Activated gamma-delta T cell treated with Interleukin-2 at 50 U/mL for 16 hours (primary cell): ENCODE measurements around the gene ACADS.
"Not testable (repeated sequence)": the region's sequence is repeated elsewhere in the genome, so short reads cannot be mapped to it uniquely, and the experiment has no call there.

Experiments used
- DNase-seq: peaks from one replicate; pipeline ENCODE4 v3.0.0-alpha.2; 2020

Gene ACADS

DNA sequence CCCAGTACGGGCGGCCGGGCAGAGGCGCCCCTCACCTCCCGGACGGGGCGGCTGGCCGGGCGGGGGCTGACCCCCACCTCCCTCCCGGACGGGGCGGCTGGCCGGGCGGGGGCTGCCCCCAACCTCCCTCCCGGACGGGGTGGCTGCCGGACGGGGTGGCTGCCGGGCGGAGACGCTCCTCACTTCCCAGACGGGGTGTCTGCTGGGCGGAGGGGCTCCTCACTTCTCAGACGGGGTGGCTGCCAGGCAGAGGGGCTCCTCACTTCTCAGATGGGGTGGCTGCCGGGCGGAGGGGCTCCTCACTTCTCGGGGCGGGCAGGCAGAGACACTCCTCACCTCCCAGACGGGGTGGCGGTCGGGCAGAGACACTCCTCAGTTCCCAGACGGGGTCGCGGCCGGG, 6.6 kb downstream of the ACADS start:
- DNase-seq: not testable (repeated sequence)

DNA sequence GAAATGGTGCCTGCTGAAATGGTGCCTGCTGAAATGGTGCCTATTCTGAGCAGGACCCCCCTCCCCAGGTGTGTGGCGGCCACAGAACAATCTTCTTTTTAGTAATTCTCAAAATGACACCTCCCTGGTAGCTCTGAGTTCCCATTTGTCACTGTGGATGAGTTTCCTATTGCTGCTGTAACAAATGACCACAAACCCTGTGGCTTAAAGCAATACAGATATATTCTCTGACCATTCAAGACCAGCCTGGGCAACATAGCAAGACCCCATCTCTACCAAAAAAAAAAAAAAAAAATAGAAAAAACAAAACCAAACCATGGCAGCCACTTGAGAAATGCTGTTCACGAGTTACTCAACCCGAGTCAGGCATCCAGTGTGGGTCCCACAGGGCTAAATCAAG, 7.9 kb downstream of the ACADS start:
- no peak for DNase-seq

DNA sequence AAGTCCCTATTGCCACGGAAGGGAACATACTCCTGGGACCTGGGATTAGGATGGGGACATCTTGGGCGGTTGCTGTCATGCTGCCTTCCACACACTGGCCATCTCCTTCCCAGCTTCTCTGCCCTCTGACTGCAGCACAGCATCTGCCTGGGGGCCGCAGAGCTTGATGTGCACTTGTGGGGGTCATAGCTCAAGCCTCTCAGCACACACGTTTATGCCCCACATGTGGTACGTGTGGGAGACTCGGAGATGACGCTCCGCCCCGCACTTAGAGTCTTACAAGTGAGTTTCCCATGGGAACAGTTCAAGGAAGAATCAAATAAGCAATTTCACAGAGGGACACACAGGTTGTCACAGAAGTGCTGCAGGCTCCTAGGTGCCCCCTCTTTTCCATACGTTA, 8.6 kb downstream of the ACADS start:
- no peak for DNase-seq

DNA sequence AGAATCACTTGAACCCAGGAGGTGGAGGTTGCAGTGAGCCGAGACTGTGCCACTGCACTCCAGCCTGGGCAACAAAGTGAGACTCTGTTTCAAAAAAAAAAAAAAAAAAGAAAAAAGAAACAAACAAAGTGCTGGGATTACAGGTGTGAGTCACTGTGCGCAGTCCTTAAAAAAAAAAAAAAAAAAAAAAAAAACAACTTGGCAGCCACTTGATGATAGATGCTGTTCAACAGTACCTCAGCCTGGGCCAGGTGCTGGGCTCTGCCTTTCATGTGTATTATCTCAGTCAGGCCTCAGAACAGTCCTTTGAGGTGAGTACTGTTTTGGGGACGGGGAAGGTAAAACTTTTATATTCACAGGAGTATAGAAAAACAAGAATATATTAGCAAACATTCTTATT, 9.6 kb downstream of the ACADS start:
- no peak for DNase-seq

DNA sequence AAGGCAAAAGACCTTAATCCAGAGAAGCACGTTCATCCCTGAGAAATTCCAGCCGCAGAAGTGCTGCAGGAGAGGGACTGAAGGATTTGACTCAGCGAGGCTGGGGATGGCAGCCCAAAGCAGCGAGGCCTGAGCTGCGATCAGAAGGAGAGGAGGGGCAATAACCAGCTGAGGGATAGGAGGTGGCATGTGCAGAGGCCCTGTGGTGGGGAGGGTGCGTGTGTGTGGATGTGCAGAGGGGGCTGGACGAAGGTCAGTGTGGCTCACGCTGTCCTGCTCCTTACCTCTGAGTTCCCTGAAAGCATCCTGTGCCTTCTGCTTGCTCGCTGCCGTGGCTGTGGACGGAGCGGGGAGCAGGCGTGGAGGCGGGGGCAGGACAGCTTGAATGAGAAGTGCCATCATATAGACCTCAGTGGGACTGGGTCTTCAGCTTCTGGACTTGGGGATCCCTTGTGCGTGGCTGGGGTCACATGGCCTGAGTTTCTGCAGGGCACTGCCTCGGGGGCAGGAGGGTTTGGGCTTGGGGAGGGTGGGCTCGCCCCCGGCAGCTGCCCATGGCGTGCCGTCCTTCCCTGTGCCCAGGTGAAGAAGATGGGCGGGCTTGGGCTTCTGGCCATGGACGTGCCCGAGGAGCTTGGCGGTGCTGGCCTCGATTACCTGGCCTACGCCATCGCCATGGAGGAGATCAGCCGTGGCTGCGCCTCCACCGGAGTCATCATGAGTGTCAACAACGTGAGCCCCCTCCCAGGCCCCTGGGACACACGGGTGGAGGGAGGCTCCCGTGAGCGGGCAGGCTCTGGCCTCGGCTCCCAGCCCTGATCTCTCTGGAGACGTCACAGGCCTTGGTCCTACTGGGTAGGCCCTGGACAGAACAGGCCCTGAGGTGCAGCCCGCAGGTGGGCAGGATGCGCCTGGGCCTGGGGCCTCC, 11.0 kb downstream of the ACADS start:
- DNase-seq: no peak

DNA sequence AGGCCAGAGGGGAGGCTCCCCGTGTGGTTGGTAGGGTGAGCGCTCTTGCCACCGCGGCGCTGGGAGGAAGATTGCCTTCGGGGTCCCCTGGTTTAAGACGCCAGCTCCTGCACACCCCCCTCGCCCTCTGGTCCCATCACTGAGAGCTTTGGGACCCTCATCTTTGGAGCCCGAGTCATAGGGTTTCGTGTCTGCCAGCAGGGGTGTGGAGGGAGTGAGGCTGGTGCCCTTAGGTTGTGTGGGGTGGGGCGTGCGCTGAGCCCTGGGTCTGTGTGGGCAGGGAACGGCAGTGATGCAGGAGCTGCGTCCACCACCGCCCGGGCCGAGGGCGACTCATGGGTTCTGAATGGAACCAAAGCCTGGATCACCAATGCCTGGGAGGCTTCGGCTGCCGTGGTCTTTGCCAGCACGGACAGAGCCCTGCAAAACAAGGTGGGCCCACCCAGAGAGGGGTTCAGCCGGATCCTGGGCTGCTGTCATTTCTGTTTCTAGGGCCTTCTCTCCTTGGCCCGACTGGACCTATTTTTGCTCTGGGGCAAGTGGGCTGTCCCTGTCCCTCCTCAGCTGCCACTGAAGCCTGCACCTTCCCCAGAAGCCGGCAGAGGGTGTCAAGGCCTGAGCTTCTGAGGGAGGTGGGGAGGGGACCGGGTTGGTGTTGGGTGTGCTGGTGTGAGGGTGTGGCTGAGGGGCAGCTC, 12.1 kb downstream of the ACADS start:
- DNase-seq: no peak

DNA sequence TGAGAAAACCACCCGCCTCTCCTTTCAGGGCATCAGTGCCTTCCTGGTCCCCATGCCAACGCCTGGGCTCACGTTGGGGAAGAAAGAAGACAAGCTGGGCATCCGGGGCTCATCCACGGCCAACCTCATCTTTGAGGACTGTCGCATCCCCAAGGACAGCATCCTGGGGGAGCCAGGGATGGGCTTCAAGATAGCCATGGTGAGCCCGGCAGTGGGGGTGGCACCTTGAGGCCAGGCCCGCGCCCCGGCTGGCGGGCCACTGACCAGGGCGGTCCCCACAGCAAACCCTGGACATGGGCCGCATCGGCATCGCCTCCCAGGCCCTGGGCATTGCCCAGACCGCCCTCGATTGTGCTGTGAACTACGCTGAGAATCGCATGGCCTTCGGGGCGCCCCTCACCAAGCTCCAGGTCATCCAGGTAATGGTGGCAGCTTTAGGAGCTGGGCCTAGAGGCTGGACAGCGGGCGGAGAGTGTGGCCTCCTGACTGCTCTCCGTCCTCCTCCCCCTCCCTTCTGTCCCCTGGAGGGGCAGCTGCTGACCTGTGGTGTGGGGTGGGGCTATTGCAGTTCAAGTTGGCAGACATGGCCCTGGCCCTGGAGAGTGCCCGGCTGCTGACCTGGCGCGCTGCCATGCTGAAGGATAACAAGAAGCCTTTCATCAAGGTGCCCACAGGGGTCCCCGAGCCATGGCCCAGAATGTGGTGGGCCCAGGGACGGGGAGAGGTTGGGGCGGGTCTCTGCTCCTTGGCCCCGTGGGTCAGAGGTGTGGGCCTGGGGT, 12.8 kb downstream of the ACADS start:
- no peak for DNase-seq

DNA sequence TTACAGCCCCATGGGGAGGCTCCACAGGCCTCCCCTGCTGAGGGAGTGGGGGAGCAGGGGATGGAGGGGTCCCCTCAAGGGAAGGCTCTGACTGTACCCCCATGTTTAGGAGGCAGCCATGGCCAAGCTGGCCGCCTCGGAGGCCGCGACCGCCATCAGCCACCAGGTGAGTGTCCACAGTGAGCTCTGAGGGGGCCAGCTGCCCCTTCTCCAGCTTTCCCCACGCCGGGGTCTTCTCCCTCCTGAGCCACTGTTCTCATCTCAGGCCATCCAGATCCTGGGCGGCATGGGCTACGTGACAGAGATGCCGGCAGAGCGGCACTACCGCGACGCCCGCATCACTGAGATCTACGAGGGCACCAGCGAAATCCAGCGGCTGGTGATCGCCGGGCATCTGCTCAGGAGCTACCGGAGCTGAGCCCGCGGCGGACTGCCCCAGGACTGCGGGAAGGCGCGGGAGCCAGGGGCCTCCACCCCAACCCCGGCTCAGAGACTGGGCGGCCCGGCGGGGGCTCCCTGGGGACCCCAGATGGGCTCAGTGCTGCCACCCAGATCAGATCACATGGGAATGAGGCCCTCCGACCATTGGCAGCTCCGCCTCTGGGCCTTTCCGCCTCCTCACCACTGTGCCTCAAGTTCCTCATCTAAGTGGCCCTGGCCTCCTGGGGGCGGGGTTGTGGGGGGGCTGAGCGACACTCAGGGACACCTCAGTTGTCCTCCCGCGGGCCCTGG, 13.6 kb downstream of the ACADS start:
- no peak for DNase-seq

DNA sequence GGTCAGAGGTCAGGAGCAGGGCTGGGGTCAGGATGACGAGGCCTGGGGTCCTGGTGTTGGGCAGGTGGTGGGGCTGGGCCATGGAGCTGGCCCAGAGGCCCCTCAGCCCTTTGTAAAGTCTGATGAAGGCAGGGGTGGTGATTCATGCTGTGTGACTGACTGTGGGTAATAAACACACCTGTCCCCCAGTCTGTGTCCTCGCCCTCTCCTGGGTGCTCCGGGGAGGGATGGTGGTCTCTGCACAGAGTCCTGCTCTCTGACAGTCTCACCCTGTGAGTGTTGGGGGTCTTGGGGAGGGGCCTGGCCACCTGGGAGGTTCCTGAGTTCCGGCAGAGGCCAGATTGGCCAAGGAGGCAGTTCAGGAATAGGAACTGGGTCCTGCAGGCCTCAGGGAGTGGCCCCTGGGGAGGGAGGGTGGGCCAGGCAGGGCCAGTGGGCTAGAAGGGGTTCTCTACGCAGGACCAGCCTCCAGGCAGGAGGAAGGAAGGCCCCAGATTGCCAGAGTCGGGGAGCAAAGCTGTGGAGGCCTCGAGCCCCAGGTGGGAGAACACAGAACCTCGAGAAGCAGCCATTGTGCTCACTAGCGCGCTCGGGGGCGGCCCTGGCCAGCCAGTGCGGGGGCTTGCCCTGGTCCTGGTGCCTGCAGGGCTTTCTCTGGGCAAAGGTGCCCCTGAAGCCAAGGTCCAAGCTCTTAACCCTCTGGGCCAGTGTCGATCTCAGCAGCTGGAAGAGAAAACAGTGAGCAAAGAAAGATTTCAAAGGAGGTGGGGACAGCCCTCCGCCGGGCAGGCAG, 14.4 kb downstream of the ACADS start:
- DNase-seq: no peak

DNA sequence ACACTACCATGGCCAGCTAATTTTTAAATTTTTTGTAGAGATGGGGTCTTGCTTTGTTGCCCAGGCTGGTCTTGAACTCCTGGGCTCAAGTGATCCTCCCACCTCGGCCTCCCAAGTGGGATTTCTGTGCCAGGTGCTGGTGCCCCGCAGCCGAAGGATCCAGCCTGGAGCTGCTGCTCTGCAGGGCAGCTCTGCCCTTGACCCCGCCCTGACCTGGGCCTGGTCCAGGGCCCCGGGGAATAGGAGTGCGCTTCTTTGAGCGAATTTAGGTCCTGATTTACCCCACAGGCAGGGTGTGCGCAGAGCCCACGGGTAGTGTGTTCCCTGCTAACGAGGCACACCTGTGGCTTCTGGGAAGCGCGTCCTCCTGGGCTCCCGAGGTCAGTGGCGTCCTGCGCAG, 15.2 kb downstream of the ACADS start:
- DNase-seq: no peak

DNA sequence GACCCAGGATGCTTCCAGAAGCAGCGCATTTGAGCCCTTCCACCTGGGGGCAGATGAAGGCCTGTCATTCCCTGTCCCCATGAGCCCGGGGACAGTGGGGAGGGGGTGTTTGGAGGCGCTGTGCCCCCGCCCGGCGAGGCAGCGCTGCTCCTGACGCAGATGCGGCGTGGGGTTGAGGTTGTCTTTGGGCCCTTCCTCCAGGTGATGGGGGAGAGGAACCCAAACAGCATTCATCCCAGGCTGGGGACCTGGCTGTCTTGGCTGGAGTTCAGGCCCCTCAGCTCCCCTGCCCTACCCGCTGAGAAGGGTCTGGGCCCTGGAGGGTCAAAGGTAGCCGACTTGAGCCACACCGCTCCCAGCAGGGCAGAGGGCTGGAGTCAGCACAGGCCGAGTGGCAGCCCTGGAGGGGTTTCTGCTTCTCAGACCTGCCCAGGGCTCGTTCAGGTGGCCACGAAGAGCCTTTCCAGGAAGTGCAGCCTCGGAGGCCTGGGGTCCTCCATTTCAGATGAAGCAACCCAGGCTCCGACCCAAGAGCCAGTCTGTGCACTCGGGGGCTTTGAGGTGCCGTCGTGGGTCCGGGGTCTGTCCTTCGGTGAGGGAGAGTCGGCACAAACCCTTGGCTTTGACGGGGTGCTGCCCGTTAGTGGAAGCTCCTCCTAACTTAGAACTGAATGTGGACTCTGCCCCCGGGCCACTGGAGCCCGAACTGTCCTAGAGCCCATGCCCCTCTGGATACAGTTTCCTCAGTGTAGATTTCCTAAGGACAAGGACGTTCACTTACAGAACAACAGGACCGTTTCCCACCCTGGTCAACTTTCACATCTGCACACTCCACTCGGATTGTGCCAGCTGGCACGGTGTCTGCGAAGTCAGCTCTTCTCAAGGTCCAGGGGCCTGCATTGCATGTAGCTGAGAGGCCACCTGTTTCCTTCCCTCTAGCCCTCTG, 16.1 kb downstream of the ACADS start:
- DNase-seq: no peak

DNA sequence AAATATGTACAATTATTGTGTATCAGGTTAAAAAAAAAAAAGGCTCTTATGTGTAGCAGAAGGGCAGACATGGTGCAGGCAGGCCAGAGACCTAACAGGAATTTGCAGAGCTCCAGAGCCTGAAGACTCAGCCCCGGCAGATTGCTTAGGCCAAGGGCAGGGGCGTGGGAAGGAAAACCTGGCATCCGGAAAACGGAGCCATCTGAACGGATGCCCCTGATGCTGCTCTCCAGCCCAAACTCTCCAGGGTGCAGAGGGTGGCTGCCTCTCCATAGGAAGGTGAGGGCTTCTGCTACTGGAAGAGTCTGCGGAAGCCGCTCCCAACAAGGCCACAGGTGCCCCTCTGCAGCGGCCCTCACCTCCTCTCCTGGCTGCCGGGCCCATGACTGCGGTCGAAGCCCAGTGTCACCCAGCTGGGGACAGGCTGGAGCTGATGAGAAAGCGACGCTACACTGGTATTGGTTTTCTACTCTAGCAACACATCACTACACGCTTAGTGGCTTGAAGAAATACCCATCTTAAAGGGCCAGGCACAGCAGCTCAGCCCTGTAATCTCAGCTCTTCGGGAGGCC, 19.4 kb downstream of the ACADS start:
- DNase-seq: no peak

DNA sequence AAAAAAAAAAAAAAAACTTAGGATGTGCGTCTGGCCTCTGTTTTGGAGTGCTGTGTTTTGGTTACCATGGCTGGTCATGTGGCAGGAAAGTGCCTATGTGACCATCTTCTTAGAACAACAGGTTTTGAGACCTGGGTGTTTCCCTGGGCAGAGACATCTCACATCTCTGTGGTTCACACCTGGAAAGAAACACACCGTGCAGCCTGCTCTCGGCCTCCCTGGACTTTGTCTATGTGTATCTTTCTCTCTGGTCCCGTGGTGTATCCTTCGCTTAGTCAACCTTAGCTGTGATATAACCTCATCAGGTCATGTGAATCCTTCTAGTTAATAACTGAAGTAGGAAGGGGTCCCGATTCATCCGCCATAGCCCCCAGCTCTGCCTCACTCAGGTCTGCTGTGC, 22.6 kb downstream of the ACADS start:
- no peak for DNase-seq

DNA sequence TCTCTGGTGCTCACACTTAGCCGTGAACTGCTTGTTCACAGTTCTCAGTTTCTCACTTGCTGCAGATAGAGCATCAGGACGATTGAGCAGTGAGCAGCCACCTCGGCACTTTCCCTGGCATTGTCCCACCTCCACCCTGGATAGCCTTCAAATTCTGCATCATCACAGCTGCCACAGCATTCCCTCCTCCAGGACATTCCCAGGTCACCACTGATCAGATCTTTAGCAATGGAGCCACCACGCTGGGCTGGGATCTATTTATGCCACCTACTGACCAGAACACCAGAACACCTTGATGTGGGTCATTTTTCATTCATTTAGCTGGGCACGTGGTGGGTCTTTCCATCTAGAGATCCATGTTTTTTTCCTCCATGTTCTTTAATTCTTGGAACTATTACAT, 23.6 kb downstream of the ACADS start:
- DNase-seq: no peak

DNA sequence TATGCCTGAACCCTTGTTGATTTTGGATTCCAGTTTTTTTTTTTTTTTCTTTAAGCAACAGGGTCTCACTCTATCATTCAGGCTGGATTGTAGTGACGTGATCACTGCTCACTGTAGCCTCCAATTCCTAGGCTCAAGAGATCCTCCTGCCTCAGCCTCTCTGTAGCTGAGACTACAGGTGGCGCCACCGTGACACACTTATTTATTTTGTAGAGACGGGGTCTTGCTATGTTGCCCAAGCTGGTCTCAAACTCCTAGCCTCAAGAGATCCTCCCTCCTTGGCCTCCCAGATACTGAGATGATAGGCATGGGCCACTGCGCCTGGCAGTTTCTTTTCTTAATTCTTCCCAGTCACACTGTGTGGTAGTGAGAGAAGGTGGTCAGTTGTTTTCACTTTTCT, 25.2 kb downstream of the ACADS start:
- no peak for DNase-seq

DNA sequence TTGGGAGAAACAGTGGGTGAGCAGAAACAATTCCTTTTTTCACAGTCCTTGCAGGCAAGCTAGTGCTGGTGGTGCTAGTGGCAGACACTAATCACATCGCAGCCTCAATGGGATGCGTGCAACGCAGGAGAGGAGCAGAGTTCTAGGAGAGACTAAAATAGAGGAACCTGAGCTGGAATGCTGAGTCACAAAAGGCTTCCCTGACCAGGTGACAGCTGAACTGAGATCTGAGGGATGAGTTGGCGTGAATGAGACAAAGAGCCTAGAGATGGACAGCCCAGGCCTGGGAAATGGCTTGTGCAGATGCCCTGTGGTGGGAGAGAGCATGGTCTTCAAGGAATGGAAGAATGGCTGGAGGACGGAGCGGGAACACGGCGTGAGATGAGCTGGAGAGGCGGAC, 25.8 kb downstream of the ACADS start:
- no peak for DNase-seq

DNA sequence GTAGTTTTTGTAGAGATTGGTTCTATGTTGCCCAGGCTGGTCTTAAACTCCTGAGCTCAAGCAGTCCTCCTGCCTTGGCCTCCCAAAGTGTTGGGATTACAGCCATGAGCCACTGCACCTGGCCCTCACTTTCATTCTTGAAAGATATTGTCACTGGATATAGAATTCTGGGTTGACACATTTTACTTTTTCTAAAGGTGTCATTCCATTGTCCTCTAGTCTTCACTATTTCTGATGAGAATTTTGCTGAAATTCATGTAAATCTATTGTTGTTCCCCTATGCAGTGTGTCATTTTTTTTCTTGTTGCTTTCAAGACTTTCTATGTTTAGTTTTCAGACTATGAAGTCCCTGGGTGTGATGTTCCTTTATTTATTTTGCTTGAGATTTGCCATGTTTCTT, 29.2 kb downstream of the ACADS start:
- no peak for DNase-seq

DNA sequence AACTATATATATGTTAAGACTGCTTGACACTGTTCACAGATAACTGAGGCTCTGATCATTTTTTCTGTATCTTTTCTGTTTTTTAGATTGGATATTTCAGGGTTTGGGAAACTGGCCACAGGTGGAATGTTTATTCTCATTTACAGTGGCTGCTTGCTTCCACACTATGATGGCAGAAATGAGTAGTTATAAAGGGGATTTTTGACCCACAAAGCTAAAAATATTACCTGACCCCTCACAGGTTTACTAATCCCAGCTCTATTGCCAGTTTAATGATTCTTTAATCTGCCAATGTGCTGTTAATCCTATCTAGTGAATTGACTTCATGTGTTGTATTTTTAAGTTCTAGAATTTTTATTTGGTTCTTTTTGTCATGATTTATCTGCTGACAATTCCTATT, 29.6 kb downstream of the ACADS start:
- no peak for DNase-seq

DNA sequence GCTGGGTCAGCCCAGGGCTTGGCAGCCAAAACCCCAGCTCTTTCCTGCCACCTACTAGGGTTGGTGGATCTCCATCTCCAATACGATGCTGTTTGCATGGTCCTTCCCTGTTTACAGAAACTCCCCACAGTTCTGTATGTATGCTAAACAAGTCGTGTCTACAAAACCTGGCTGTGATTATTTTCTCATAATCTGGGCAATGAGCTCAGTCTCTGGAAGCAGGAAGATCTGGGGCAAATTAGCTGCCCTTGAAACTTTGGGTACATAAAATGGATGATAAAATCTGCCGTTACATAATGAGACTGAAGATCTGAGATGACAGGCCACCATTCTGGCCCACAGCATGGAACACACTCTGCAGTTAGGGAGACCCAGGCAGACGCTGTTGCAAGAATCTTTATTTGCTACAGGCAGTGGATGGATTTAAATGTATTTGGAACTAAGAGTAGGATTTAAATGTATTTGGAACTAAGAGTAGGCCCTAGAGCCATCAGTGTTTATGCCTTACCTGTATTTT, 31.7 kb downstream of the ACADS start:
- no peak for DNase-seq

DNA sequence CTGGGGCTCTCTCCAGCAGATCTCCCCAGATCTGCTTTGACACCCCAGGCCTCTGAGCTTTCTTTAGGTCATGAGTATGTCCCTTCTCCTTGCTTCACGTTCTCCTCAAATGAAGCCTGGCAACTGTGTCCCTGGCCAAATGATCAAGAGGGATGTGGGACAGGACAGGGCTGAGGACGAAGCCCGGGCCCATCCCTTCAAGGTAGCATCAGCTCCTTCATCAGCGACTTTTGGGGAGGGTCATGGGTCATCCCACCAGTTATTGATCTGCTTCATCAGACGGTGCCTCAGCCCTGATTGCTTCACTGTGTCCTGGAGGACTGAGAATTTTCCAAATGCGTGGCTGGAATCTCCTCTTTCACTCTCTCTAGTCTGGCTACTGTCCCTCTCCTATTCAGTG, 32.3 kb downstream of the ACADS start:
- DNase-seq: no peak
